Stimulated activated naive CD8-positive, alpha-beta T cell treated with anti-CD3 and anti-CD28 coated beads, Interleukin-15, Interleukin-2, amounts not matched to agents 100 ng/mL and 50 ng/mL, for 24 hours (primary cell): ENCODE measurements around the gene CST7.
"Not testable (repeated sequence)": the region's sequence is repeated elsewhere in the genome, so short reads cannot be mapped to it uniquely, and the experiment has no call there.

Source experiments
- H3K27ac Mint-ChIP-seq: one replicate; pipeline ENCODE4 v1.8.0; 2021; ENCODE audit warnings: mild to moderate bottlenecking, mixed read lengths
- H3K27me3 Mint-ChIP-seq: one replicate; pipeline ENCODE4 v1.8.0; 2021; ENCODE audit warnings: mixed read lengths
- H3K36me3 Mint-ChIP-seq: one replicate; pipeline ENCODE4 v1.8.0; 2021; ENCODE audit warnings: low read depth, mixed read lengths
- H3K4me1 Mint-ChIP-seq: one replicate; pipeline ENCODE4 v1.8.0; 2021; ENCODE audit warnings: low read depth, mixed read lengths
- H3K4me3 Mint-ChIP-seq: one replicate; pipeline ENCODE4 v1.8.0; 2021; ENCODE audit warnings: mild to moderate bottlenecking, mixed read lengths
- H3K9me3 Mint-ChIP-seq: one replicate; pipeline ENCODE4 v1.8.0; 2021; ENCODE audit warnings: mixed read lengths

Gene CST7

DNA sequence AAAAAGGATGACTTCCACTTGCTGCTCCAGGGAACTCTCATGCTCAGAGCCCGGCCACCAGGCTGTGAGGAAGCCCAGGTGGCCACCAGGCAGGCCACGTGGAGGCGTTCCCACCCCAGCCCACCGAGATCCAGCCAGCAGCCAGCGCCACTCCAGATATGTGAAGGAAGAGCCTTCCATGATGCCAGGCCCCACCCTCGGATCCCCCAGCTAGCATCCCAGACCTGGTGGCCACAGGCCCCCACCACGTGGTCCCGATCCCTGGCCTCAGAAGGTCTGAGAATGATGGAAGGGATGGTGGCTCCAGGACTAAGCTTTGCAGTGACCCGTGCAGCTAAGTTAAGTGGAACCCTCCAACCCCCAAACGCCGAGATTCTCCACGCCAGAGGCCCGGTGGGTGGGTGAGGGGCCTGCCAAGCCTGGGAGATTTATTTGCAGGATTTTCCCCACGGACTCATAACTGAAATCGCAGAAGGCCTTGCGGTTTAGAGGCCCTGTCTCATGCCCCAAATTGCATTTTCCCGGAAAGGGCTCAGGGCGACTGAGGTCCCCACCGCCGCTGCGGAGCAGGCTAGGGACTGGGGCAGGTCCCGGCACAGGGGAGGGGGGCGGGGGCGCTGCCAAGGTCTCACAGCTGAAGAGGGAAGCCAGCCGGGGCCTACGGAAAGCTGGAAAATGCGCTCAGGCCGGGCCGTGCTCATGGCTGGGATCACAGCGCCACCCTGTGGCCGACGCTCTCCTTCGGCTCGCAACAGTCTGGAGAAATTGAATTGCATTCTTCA lies 31.1 kb upstream of the CST7 start:
- peaks cover 9% of the 10 kb centered on the region for H3K4me1 Mint-ChIP-seq
- no peaks in the 10 kb centered on the region for H3K36me3 Mint-ChIP-seq
- H3K4me3 Mint-ChIP-seq: peak overlapping the region; percentile 17
- no peak overlapping the region for H3K27ac Mint-ChIP-seq
- no peaks in the 10 kb centered on the region for H3K9me3 Mint-ChIP-seq
- H3K27me3 Mint-ChIP-seq: no peaks in the 10 kb centered on the region

DNA sequence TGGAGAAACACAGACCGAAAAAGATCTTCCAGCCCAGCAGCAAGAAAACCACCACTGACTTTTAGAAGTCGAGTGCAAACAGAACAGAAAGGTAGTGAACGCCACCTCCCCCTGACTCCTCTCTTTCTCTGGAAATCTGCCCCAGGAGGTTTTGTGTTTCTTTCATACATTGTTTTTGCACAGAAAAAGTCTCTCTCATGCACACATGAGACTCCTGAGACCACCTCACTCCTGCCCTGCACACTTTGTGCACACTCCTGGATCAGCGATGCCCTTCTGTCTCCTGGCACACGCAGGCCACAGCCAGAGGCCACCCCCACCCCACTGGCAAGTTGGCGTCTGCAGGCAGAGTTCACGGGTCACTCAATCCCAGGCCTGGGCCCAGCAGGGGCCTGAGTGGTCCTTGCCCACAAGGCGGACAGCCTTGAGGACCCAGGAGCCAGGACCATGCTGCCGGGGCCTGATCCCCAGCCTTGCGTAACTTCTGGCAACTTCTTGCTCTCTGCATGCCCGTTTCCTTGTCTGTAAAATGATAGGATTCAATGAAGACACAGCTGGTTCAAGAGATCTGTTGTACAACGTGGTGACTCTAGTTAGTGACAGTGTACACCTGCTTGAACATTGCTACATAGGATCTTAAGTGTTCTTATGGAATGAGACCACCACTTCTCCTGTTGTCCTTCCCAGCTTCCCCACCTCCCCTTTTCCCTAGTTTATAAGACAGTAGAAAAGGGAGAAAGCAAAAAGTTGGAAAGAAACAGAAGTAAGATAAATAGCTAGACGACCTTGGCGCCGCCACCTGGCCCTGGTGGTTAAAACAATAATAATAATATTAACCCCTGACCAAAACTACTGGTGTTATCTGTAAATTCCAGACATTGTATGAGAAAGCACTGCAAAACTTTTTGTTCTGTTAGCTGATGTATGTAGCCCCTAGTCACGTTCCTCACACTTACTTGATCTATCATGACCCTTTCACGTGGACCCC lies 30.2 kb upstream of the CST7 start:
- H3K4me3 Mint-ChIP-seq: peak overlapping the region; percentile 17

DNA sequence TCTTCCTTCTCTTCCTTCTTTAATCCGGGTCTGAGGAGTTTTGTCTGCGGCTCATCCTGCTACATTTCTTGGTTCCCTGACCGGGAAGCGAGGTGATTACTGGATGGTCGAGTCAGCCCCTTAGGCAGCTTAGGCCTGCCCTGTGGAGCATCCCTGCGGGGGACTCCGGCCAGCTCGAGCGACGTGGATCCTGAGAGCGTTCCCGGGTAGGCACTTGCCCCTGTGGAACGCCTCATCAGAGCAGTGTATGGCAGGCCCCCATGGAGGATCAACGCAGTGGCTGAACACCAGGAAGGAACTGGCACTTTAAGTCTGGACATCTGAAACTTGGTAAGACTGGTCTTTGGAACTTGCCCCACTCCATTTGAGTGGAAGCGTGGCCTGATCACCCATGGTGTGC lies 29.4 kb upstream of the CST7 start:
- H3K36me3 Mint-ChIP-seq, H3K9me3 Mint-ChIP-seq, H3K4me1 Mint-ChIP-seq, H3K27me3 Mint-ChIP-seq, H3K4me3 Mint-ChIP-seq: not testable (repeated sequence)
- H3K27ac Mint-ChIP-seq: peak overlapping the region; percentile 8

More for the DNA sequence above, 30.2 kb upstream of the CST7 start:
- Mint-ChIP-seq H3K27me3 (no peaks in the 10 kb centered on the region), H3K4me1 (peaks cover 9% of the 10 kb centered on the region), H3K36me3 (no peaks in the 10 kb centered on the region), H3K9me3 (no peaks in the 10 kb centered on the region), H3K27ac (no peak overlapping the region)

DNA sequence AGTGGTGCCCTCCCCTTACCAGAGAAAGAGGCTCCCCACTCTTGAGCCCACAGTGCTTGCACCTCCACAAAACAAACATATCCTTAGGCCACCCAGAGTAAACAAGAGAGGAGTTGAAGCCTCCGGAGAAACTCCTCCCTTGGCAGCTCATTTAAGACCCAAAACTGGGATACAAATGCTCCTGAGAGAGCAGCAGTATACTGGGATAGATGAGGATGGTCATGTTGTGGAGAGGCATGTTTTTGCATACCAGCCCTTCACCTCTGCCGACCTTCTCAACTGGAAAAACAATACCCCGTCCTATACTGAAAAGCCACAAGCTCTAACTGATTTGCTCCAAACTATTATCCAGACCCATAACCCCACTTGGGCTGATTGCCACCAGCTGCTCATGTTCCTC lies 28.4 kb upstream of the CST7 start:
- not testable (repeated sequence) for H3K9me3 Mint-ChIP-seq, H3K27me3 Mint-ChIP-seq, H3K36me3 Mint-ChIP-seq, H3K4me3 Mint-ChIP-seq, H3K4me1 Mint-ChIP-seq, H3K27ac Mint-ChIP-seq

DNA sequence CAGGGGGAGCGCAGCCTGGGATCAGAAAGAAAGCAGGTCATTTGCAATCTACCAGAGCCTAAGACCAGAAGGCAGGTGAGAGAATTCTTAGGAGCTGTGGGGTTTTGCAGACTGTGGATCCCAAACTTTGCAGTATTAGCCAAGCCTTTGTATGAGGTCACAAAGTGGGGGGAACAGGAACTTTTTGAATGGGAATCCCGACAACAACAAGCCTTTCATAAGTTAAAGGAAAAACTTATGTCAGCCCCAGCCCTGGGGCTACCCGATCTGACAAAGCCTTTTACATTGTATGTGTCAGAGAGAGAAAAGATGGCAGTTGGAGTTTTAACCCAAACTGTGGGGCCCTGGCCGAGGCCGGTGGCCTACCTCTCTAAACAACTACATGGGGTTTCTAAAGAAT lies 19.8 kb upstream of the CST7 start:
- H3K27me3 Mint-ChIP-seq, H3K27ac Mint-ChIP-seq, H3K9me3 Mint-ChIP-seq: not testable (repeated sequence)

DNA sequence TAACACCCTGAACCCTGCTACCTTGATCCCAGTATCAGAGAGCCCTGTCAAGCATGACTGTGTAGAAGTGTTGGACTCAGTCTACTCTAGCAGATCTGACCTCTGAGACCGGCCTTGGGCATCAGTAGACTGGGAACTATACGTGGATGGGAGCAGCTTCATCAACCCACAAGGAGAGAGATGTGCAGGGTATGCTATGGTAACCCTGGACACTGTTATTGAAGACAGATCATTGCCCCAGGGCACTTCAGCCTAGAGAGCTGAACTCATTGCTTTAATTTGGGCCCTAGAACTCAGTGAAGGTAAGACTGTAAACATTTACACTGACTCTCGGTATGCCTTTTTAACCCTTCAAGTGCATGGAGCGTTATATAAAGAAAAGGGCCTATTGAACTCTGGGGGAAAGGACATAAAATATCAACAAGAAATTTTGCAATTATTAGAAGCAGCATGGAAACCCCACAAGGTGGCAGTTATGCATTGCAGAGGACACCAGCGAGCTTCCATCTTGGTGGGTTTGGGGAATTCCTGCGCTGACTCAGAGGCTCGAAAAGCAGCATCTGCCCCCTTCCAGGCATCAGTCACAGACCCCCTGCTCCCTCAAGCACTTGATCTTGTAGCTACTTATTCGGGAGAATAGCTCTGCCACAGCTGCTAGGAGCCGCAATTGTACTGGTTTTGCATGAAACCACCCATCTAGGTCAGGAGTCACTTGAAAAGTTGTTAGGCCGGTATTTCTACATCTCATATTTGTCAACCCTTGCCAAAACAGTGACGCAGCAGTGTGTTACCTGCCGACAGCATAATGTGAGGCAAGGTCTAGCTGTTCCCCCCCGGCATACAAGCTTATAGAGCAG lies 19.0 kb upstream of the CST7 start:
- H3K9me3 Mint-ChIP-seq, H3K36me3 Mint-ChIP-seq, H3K27me3 Mint-ChIP-seq, H3K4me3 Mint-ChIP-seq: not testable (repeated sequence)
- peak overlapping the region; percentile 29 for H3K27ac Mint-ChIP-seq
- H3K4me1 Mint-ChIP-seq: peaks cover 32% of the 10 kb centered on the region

More for the DNA sequence above, 19.8 kb upstream of the CST7 start:
- not testable (repeated sequence) for H3K4me3 Mint-ChIP-seq, H3K36me3 Mint-ChIP-seq
- peaks cover 32% of the 10 kb centered on the region for H3K4me1 Mint-ChIP-seq

DNA sequence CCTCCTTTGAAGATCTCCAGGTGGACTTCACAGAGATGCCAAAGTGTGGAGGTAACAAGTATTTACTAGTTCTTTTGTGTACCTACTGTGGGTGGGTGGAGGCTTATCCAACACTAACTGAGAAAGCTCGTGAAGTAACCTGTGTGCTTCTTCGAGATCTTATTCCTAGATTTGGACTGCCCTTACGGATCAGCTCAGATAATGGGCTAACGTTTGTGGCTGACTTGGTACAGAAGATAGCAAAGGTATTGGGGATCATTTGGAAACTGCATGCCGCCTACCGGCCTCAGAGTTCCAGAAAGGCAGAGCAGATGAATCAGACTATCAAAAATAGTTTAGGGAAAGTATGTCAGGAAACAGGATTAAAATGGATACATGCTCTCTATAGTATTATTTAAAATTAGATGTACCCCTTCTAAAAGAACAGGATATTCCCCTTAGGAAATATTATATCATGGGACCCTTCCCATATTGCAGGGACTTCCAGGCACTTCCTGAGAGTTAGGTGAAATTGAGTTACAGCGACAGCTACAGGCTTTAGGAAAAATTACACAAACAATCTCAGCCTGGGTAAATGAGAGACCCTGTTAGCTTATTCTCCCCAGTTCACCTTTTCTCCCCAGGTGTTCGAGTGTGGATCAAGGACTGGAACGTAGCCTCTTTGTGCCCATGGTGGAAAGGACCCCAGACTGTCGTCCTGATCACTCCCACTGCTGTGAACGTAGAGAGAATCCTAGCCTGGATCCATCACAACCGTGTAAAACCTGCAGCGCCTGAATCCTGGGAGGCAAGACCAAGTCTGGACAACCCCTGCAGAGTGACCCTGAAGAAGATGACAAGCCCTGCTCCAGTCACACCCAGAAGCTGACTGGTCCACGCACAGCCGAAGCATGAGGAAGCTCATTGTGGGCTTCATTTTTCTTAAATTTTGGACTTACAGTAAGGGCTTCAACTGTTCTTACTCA lies 18.1 kb upstream of the CST7 start:
- H3K4me3 Mint-ChIP-seq, H3K9me3 Mint-ChIP-seq, H3K27me3 Mint-ChIP-seq, H3K36me3 Mint-ChIP-seq: not testable (repeated sequence)
- H3K4me1 Mint-ChIP-seq: peaks cover 38% of the 10 kb centered on the region
- peak overlapping the region; percentile 24 for H3K27ac Mint-ChIP-seq

DNA sequence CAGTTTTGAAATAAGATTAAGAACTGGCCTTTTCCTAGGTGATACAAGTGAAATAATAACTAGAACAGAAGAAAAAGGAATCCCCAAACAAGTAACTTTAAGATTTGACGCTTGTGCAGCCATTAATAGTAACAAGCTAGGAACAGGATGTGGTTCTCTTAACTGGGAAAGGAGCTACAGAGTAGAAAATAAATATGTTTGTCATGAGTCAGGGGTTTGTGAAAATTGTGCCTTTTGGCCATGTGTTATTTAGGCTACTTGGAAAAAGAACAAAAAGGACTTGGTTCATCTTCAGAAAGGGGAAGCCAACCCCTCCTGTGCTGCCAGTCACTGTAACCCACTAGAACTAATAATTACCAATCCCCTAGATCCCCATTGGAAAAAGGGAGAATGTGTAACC lies 17.2 kb upstream of the CST7 start:
- not testable (repeated sequence) for H3K4me3 Mint-ChIP-seq, H3K9me3 Mint-ChIP-seq, H3K27ac Mint-ChIP-seq, H3K36me3 Mint-ChIP-seq, H3K27me3 Mint-ChIP-seq
- peaks cover 41% of the 10 kb centered on the region for H3K4me1 Mint-ChIP-seq

DNA sequence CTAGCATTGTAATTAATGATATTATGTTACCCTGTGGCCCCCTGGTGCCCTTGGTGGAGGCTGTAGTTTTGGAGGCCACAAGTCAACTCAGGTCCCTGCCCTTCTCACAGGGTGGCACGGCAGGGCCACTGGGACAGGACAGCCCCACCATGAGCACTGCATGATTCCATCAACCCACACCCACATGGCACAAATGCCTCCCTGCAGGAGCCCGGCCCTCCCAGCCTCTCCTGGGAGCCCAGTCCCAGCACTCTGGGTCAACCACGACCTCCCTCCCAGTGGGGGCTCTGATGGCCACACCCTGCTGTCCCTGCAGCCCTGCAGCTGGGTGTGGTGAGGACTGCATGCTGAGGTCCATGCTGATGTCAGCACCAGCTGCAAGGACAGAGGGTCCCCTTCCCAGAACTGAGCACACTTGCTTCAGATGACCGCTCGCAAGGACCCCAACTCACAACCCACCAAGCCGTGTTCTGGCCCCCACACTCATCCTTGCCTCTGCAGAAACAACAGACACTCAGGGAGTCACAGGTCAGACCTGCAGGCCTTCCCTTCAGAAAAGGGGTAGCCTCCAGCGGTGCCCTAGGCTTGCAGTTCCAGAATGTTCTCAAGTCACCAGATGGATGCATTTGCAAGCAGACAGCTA lies 15.7 kb upstream of the CST7 start:
- Mint-ChIP-seq H3K27ac (no peak overlapping the region), H3K9me3 (peaks cover 4% of the 10 kb centered on the region), H3K4me3 (no peak overlapping the region), H3K36me3 (no peaks in the 10 kb centered on the region), H3K4me1 (peaks cover 41% of the 10 kb centered on the region), H3K27me3 (no peaks in the 10 kb centered on the region)

DNA sequence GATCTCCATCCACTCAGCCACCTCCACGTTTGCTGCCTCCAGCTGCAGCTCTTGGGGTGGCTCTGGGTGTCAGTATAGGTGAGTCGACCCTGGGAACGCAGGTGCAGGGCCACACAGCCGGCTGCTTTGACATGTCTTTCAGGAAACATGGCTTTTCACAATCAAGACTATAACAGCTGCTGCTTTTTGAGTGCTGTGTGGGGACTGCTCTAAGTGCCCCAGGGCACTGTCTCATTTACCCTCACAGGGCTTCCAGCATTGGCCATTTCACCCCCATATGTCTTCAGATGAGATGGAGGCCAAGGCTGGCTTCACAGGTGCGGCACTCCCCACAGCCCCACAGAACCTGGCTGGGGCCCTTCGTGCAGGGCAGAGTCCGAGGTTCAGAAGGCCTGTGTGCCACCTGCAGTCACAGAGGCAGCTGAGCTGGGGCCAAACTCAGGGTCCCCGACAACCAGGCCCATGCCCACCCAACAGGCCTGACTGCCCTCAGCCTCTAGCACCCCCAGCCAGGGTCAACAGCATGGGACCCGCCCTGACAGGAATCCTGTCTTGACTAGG lies 14.9 kb upstream of the CST7 start:
- Mint-ChIP-seq H3K36me3 (no peaks in the 10 kb centered on the region), H3K4me3 (no peak overlapping the region), H3K9me3 (peaks cover 4% of the 10 kb centered on the region), H3K27me3 (no peaks in the 10 kb centered on the region), H3K4me1 (peaks cover 41% of the 10 kb centered on the region), H3K27ac (no peak overlapping the region)

DNA sequence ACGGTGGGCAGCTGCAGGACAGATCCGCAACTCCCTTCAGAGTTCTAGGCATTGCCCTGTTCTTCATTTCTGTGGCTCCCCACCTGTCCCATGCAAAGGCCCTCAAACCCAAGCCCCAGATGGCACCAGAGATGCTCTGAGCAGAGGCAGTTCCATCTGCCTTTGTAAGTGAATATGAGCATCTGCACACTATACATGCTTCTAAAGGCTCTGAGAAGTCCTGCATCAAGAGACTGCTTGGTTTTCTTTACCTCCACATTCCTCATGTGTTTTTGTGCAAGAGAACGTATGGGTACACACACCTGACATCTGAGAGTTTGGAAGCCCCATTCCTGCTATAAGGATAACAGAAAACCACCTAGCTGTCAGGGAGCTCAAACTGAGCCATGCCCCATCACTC lies 14.4 kb upstream of the CST7 start:
- peaks cover 4% of the 10 kb centered on the region for H3K9me3 Mint-ChIP-seq
- no peaks in the 10 kb centered on the region for H3K27me3 Mint-ChIP-seq
- no peak overlapping the region for H3K27ac Mint-ChIP-seq
- no peak overlapping the region for H3K4me3 Mint-ChIP-seq
- peaks cover 40% of the 10 kb centered on the region for H3K4me1 Mint-ChIP-seq
- H3K36me3 Mint-ChIP-seq: no peaks in the 10 kb centered on the region

DNA sequence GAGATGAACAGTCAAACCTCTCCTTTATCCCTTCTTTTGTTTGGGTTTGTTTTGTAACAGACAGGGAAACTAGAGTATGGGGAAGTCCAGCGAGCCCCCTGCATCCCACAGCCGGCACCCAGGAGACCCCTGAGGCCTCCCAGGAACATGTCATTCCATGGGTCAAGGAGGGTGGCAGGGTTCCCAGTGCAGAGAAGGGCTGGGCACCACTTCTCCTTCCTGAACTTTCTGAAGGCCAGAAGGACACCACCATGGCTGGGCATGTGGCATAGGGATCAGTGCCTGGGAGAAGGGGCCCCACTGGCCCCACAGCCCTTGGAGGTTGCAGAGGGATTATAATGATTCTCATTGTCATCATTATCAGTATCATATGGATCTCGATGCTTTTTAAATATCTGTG lies 13.9 kb upstream of the CST7 start:
- Mint-ChIP-seq H3K36me3 (no peaks in the 10 kb centered on the region), H3K9me3 (peaks cover 4% of the 10 kb centered on the region), H3K4me3 (no peak overlapping the region), H3K27ac (no peak overlapping the region), H3K4me1 (peaks cover 36% of the 10 kb centered on the region), H3K27me3 (no peaks in the 10 kb centered on the region)

DNA sequence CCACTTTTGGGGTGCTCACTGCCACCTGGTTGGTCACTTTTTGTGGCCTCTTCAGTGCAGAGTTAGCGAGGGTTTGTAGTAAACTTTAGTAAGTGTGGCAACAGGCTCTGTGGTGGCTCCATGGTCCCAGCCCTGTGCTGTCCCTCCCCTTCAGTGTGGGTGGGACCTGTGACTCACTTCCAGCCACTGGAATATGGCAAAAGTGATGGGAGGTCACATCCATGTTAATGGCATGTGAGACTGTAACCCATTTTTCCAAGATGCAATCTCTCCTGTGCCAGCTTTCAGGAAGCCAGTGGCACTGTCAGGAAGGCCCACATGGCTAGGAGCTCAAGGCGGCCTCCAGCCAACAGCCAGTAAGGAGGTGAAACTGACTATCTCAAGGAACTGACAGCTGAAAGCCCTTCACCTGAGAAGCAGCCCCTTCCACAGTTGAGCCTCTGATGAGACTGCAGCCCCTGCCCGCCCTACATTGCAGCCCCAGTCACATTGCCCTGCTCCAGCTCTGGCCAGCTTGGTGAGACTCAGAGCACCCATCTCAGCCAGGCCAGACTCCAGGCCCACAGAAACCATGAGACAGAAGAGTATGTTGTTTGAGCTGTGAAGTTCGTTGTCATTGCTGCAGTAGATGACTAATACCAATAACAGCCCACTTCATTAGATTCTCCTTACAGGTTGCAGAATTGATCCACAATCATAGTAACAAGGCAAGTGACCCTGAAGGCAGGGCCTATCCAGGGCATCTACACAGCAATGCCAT lies 13.1 kb upstream of the CST7 start:
- Mint-ChIP-seq H3K4me1 (peaks cover 28% of the 10 kb centered on the region), H3K36me3 (peaks cover 6% of the 10 kb centered on the region), H3K27me3 (no peaks in the 10 kb centered on the region), H3K4me3 (no peak overlapping the region), H3K9me3 (peaks cover 11% of the 10 kb centered on the region), H3K27ac (no peak overlapping the region)
